AG04450 (cell line): ENCODE data around the gene CERS4. TPM values are rescaled to one million over a fixed set of nuclear protein-coding genes. Genes with fewer than 3 reads are reported as not detected.

ENCODE experiments used
- CTCF ChIA-PET: fragments of 300-600, 350-600 bp; formaldehyde crosslinking; extraction: SDS; loops from one replicate; lab custom pipeline; 2022; ENCODE audit warnings: antibody characterized with exemption, inconsistent platforms; lab: Charles Lee
- POLR2A ChIA-PET: fragments of 350-600 bp; formaldehyde crosslinking; extraction: SDS; loops from one replicate; lab custom pipeline; 2021; ENCODE audit warnings: antibody characterized with exemption, inconsistent platforms; lab: Yijun Ruan, JAX
- DNase-seq: peaks from one replicate; pipeline ENCODE4 v3.0.0-alpha.2; 2011; ENCODE audit warnings: low read depth, low spot score
- H3K27ac ChIP-seq: one replicate; pipeline ENCODE4 v1.5.1; 2012; ENCODE audit warnings: low read depth, low read length, control low read depth
- H3K27me3 ChIP-seq: one replicate; pipeline ENCODE4 v1.6.0; 2012; ENCODE audit warnings: low read length; ENCODE audit not compliant: control insufficient read depth, insufficient read depth
- H3K4me3 ChIP-seq: 2 replicates; pipeline ENCODE4 v1.5.1; 2011; ENCODE audit warnings: mild to moderate bottlenecking, low read depth, low read length, control low read depth
- H3K9me3 ChIP-seq: 2 replicates; pipeline ENCODE4 v1.5.1; 2012; ENCODE audit warnings: low read length; ENCODE audit not compliant: control insufficient read depth, insufficient read depth
- CTCF ChIP-seq: IDR thresholded peaks from 2 replicates; pipeline ENCODE4 v1.5.1; 2011; ENCODE audit warnings: low read depth, low read length, control low read depth, inconsistent platforms
- polyA plus RNA-seq: library from polyadenylated mRNA; depleted of rRNA; stranded (reverse); fragments of >200 nt; gene quantifications from 2 replicates; pipeline ENCODE4 v1.2.3, GENCODE V29; 2011

Gene CERS4
- polyA plus RNA-seq, 1 experiment, result 4.7 TPM

DNA sequence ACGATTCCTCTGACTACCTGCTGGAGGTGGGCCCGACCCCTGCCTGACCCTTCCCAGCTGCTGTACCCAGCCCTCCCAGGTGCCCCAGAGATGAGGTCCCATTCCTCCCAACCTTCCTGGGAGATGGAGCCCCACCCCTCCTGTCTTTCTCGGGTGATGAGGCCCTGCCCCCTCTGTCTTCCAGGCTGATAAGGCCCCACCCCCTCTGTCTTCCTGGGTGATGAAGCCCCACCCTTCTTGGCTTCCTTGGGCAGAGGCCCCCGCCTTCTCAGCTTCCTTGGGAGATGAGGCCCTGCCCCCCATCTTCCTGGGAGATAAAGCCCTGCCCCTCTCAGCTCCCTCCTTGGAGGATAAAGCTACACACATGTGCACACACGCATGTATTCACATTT lies 47.9 kb downstream of the CERS4 start:
- ChIA-PET CTCF (interaction anchor here (0.6 to 3.0 kb wide), 2 partner anchors 313 to 689 kb away, joined by 9 to 15 read pairs; partner anchors contain the start of gene TIMM44), POLR2A (no interaction called here)
- no peak overlapping the region for H3K4me3 ChIP-seq
- DNase-seq, result no peak
- no peaks in the 10 kb centered on the region for H3K27me3 ChIP-seq
- H3K9me3 ChIP-seq, result no peaks in the 10 kb centered on the region
- no peak for TF ChIP-seq CTCF
- H3K27ac ChIP-seq, result no peak overlapping the region

GRCh38 chr19:8259142-8259921 lies 50.2 kb downstream of the CERS4 start:
- no peak for TF ChIP-seq CTCF
- no peak overlapping the region for H3K4me3 ChIP-seq
- H3K9me3 ChIP-seq, result no peaks in the 10 kb centered on the region
- no peak for DNase-seq
- CTCF ChIA-PET, result interaction anchor here (0.6 to 1.7 kb wide), 3 partner anchors 9 to 35 kb away, joined by 3 to 5 read pairs (median 3); no protein-coding TSS in a partner anchor
- no peaks in the 10 kb centered on the region for H3K27me3 ChIP-seq
- no peak overlapping the region for H3K27ac ChIP-seq
- POLR2A ChIA-PET, result interaction anchor here (0.7 kb wide), 1 partner anchor 61 kb away, joined by 5 read pairs; no protein-coding TSS in a partner anchor

- ChIA-PET POLR2A (interaction anchor here (0.7 kb wide), 1 partner anchor 61 kb away, joined by 5 read pairs; no protein-coding TSS in a partner anchor), CTCF (interaction anchor here (1.2 to 1.9 kb wide), 5 partner anchors 9 to 394 kb away, joined by 3 to 8 read pairs (median 4); partner anchors contain the start of gene TIMM44)
Observed at GRCh38 chr19:8259922-8260247, 50.7 kb downstream of the CERS4 start.

GRCh38 chr19:8261347-8261746 lies 52.2 kb downstream of the CERS4 start:
- no peak for DNase-seq
- Histone ChIP-seq H3K27me3 (peaks cover 2% of the 10 kb centered on the region), H3K27ac (no peak overlapping the region), H3K4me3 (no peak overlapping the region), H3K9me3 (no peaks in the 10 kb centered on the region)
- POLR2A ChIA-PET, result interaction anchor here (0.6 kb wide), 1 partner anchor 256 kb away, joined by 3 read pairs; no protein-coding TSS in a partner anchor
- no peak for TF ChIP-seq CTCF
- CTCF ChIA-PET, result interaction anchor here (1.4 to 1.9 kb wide), 2 partner anchors 103 to 317 kb away, joined by 4 to 8 read pairs; partner anchors contain the start of gene TIMM44

More at GRCh38 chr19:8259922-8260247, 50.7 kb downstream of the CERS4 start:
- Histone ChIP-seq H3K4me3 (no peak overlapping the region), H3K27ac (no peak overlapping the region), H3K9me3 (no peaks in the 10 kb centered on the region), H3K27me3 (no peaks in the 10 kb centered on the region)
- no peak for TF ChIP-seq CTCF
- no peak for DNase-seq

GRCh38 chr19:8261881-8262280 lies 52.7 kb downstream of the CERS4 start:
- Histone ChIP-seq H3K4me3 (no peak overlapping the region), H3K27ac (no peak overlapping the region), H3K9me3 (no peaks in the 10 kb centered on the region), H3K27me3 (peaks cover 2% of the 10 kb centered on the region)
- TF ChIP-seq CTCF, result no peak
- ChIA-PET CTCF (interaction anchor here (0.7 to 1.9 kb wide), 2 partner anchors 9 to 318 kb away, joined by 3 to 8 read pairs; partner anchors contain the start of gene TIMM44), POLR2A (interaction anchor here (0.6 kb wide), 1 partner anchor 256 kb away, joined by 3 read pairs; no protein-coding TSS in a partner anchor)
- no peak for DNase-seq
